Measurements from ENCODE around the gene CDH11.

The CDH11 gene

GRCh38 chr16:64981568-64982281 lies 140.1 kb downstream of the CDH11 start:
- FAIRE-seq = no peak
- DNase-seq (ENCODE audit: insufficient read length, low spot score) = no peak

GRCh38 chr16:64977206-64977920 lies 144.5 kb downstream of the CDH11 start:
- TF ChIP-seq POLR2A (IDR thresholded peaks at IDR 0.05; ENCODE audit: low read depth, low read length) = no peak
- no peak for DNase-seq (ENCODE audit: insufficient read length, low spot score)
- no peak for FAIRE-seq

More at GRCh38 chr16:64981568-64982281, 140.1 kb downstream of the CDH11 start:
- TF ChIP-seq POLR2A (IDR thresholded peaks at IDR 0.05; ENCODE audit: low read depth, low read length) = no peak

- no peak for TF ChIP-seq POLR2A (IDR thresholded peaks at IDR 0.05; ENCODE audit: low read depth, low read length)
- DNase-seq (ENCODE audit: insufficient read length, low spot score) (no peak), FAIRE-seq (no peak)
Measured at GRCh38 chr16:64975821-64976220, 146.0 kb downstream of the CDH11 start.

- DNase-seq (ENCODE audit: insufficient read length, low spot score) = no peak
- TF ChIP-seq POLR2A (IDR thresholded peaks at IDR 0.05; ENCODE audit: low read depth, low read length) = no peak
- FAIRE-seq = no peak
Measured at GRCh38 chr16:64974381-64974780, 147.5 kb downstream of the CDH11 start.

- no peak for TF ChIP-seq POLR2A (IDR thresholded peaks at IDR 0.05; ENCODE audit: low read depth, low read length)
- no peak for DNase-seq (ENCODE audit: insufficient read length, low spot score)
- no peak for FAIRE-seq
Measured at GRCh38 chr16:64973171-64973570, 148.7 kb downstream of the CDH11 start.

- FAIRE-seq = no peak
- no peak for TF ChIP-seq POLR2A (IDR thresholded peaks at IDR 0.05; ENCODE audit: low read depth, low read length)
- DNase-seq (ENCODE audit: insufficient read length, low spot score) = no peak
Measured at GRCh38 chr16:64971171-64971570, 150.7 kb downstream of the CDH11 start.

- TF ChIP-seq POLR2A (IDR thresholded peaks at IDR 0.05; ENCODE audit: low read depth, low read length) = no peak
- no peak for FAIRE-seq
- no peak for DNase-seq (ENCODE audit: insufficient read length, low spot score)
Measured at GRCh38 chr16:64969221-64969620, 152.6 kb downstream of the CDH11 start.

- DNase-seq (ENCODE audit: insufficient read length, low spot score) (no peak), FAIRE-seq (no peak)
- TF ChIP-seq POLR2A (IDR thresholded peaks at IDR 0.05; ENCODE audit: low read depth, low read length) = no peak
Measured at GRCh38 chr16:64968539-64968938, 153.3 kb downstream of the CDH11 start.

- FAIRE-seq = no peak
- no peak for DNase-seq (ENCODE audit: insufficient read length, low spot score)
- TF ChIP-seq POLR2A (IDR thresholded peaks at IDR 0.05; ENCODE audit: low read depth, low read length) = no peak
Measured at GRCh38 chr16:64964126-64964540, 157.7 kb downstream of the CDH11 start.

GRCh38 chr16:64962786-64963185 lies 159.1 kb downstream of the CDH11 start:
- no peak for FAIRE-seq
- no peak for DNase-seq (ENCODE audit: insufficient read length, low spot score)
- no peak for TF ChIP-seq POLR2A (IDR thresholded peaks at IDR 0.05; ENCODE audit: low read depth, low read length)

- TF ChIP-seq POLR2A (IDR thresholded peaks at IDR 0.05; ENCODE audit: low read depth, low read length) = no peak
- no peak for FAIRE-seq
- no peak for DNase-seq (ENCODE audit: insufficient read length, low spot score)
Measured at GRCh38 chr16:64957246-64957645, 164.6 kb downstream of the CDH11 start.

- no peak for DNase-seq (ENCODE audit: insufficient read length, low spot score)
- FAIRE-seq = no peak
- no peak for TF ChIP-seq POLR2A (IDR thresholded peaks at IDR 0.05; ENCODE audit: low read depth, low read length)
Measured at GRCh38 chr16:64952177-64952576, 169.7 kb downstream of the CDH11 start.

GRCh38 chr16:64951193-64951592 lies 170.7 kb downstream of the CDH11 start:
- FAIRE-seq = no peak
- TF ChIP-seq POLR2A (IDR thresholded peaks at IDR 0.05; ENCODE audit: low read depth, low read length) = no peak
- no peak for DNase-seq (ENCODE audit: insufficient read length, low spot score)

GRCh38 chr16:64950731-64951130 lies 171.1 kb downstream of the CDH11 start:
- TF ChIP-seq POLR2A (IDR thresholded peaks at IDR 0.05; ENCODE audit: low read depth, low read length) = no peak
- FAIRE-seq (no peak), DNase-seq (ENCODE audit: insufficient read length, low spot score) (no peak)

GRCh38 chr16:64950262-64950661 lies 171.6 kb downstream of the CDH11 start:
- no peak for DNase-seq (ENCODE audit: insufficient read length, low spot score)
- no peak for FAIRE-seq

More at GRCh38 chr16:64950262-64950661, 171.6 kb downstream of the CDH11 start:
- no peak for TF ChIP-seq POLR2A (IDR thresholded peaks at IDR 0.05; ENCODE audit: low read depth, low read length)
